HepG2 (cell line): ENCODE data around the gene ADARB2. TPM values are rescaled to one million over a fixed set of nuclear protein-coding genes. Genes with fewer than 3 reads are reported as not detected.

Experiments
- ATAC-seq: fragments of 200-7000 bp; cut with Tn5 transposase; 3 replicates; pipeline ENCODE4 v1.9.1; 2020; ENCODE audit warnings: mild to moderate bottlenecking, moderate library complexity
- BruUV-seq: library from RNA; stranded (reverse); fragments of 400-500 nt; replicated peaks from 2 replicates; lab custom pipeline; 2021; lab: Mats Ljungman, UMichigan
- CTCF ChIA-PET: fragments of 300-600 bp; formaldehyde crosslinking; extraction: SDS; loops from one replicate; lab custom pipeline; 2021; ENCODE audit warnings: low total read pairs, inconsistent platforms, low intra/inter-chr PET ratio; lab: Yijun Ruan, JAX
- POLR2A ChIA-PET: fragments of 350-600 bp; sonication (Branson Sonifier 250); formaldehyde crosslinking; loops from one replicate; lab custom pipeline; 2020; ENCODE audit warnings: antibody characterized with exemption, inconsistent platforms; lab: Yijun Ruan, JAX
- DNase-seq: peaks from one replicate; pipeline ENCODE4 v3.0.0-alpha.2; 2015; ENCODE audit warnings: low spot score
- FAIRE-seq: peaks from 3 replicates; lab custom pipeline; 2011; peaks lifted over from hg19 to GRCh38; lab: Jason Lieb, UNC
- H2AFZ ChIP-seq: one replicate; pipeline ENCODE4 v1.6.1; 2011; ENCODE audit warnings: low read length, inconsistent platforms
- H3K27ac ChIP-seq: fragments of 300-600 bp; 3 replicates; pipeline ENCODE4 v1.8.0; 2011; ENCODE audit warnings: mixed run types, mild to moderate bottlenecking, mixed read lengths, low read length, inconsistent platforms; ENCODE audit not compliant: insufficient read depth; ENCODE audit errors: extremely low read length
- H3K27me3 ChIP-seq, 2 experiments: fragments of 200-600 bp in 1 of 2; 2 replicates in 1 of 2; 3 replicates in 1 of 2; pipeline versions ENCODE4 v1.6.0 to v1.8.0; 2011; ENCODE audit warnings: low read length in 2 of 2, mild to moderate bottlenecking in 2 of 2, moderate library complexity in 2 of 2, inconsistent platforms in 1 of 2; ENCODE audit not compliant: insufficient read depth in 2 of 2, control insufficient read depth in 1 of 2
- H3K36me3 ChIP-seq, 2 experiments: fragments of 200-600 bp in 1 of 2; replicated peaks in 1 of 2; 2 replicates in 1 of 2; 3 replicates in 1 of 2; pipeline versions ENCODE4 v1.5.1 to v1.8.0; 2011; ENCODE audit warnings: low read length in 2 of 2, inconsistent platforms in 1 of 2; ENCODE audit not compliant: insufficient read depth in 2 of 2, control insufficient read depth in 1 of 2
- H3K4me1 ChIP-seq: 2 replicates; pipeline ENCODE4 v1.5.1; 2012; ENCODE audit warnings: low read length, inconsistent platforms; ENCODE audit not compliant: insufficient read depth
- H3K4me2 ChIP-seq: 2 replicates; pipeline ENCODE4 v1.6.0; 2011; ENCODE audit warnings: low read depth, low read length, inconsistent platforms
- H3K4me3 ChIP-seq, 3 experiments: fragments of 200-600 bp in 1 of 3; sonication (generic), shearing (Covaris generic) in 1 of 3; replicated peaks in 1 of 3; 2 replicates each; pipeline ENCODE4 v1.5.1; 2011 to 2016; ENCODE audit warnings: low read length in 3 of 3, inconsistent platforms in 2 of 3, low read depth in 2 of 3, mild to moderate bottlenecking in 2 of 3, control low read depth in 1 of 3, mixed read lengths in 1 of 3; ENCODE audit not compliant: insufficient read depth in 1 of 3
- H3K79me2 ChIP-seq: one replicate; pipeline ENCODE4 v1.6.1; 2011; ENCODE audit warnings: low read length, inconsistent platforms; ENCODE audit not compliant: insufficient read depth
- H3K9ac ChIP-seq: 2 replicates; pipeline ENCODE4 v1.6.0; 2011; ENCODE audit warnings: mild to moderate bottlenecking, low read depth, low read length, inconsistent platforms; ENCODE audit not compliant: insufficient read depth
- H3K9me3 ChIP-seq: 2 replicates; pipeline ENCODE4 v1.5.1; 2012; ENCODE audit warnings: mild to moderate bottlenecking, low read length
- H4K20me1 ChIP-seq: 2 replicates; pipeline ENCODE4 v1.6.0; 2011; ENCODE audit warnings: inconsistent platforms, mild to moderate bottlenecking, low read length, moderate library complexity; ENCODE audit not compliant: insufficient read depth
- DPF2 ChIP-seq: sonication (generic); formaldehyde crosslinking; IDR thresholded peaks from 2 replicates; pipeline ENCODE4 v1.4.0; 2020; ENCODE audit warnings: mild to moderate bottlenecking, low read depth, missing genetic modification reagents, borderline replicate concordance
- ETV5 ChIP-seq: IDR thresholded peaks from 2 replicates; pipeline ENCODE4 v1.6.1; 2018; ENCODE audit warnings: missing biosample characterization, missing genetic modification reagents, inconsistent platforms, borderline replicate concordance
- FOXM1 ChIP-seq: sonication (generic); formaldehyde crosslinking; IDR thresholded peaks from 2 replicates; pipeline ENCODE4 v1.5.0; 2020; ENCODE audit warnings: missing genetic modification reagents
- LBX2 ChIP-seq: sonication (generic); formaldehyde crosslinking; IDR thresholded peaks from 2 replicates; pipeline ENCODE4 v1.5.0; 2020; ENCODE audit warnings: missing genetic modification reagents, mild to moderate bottlenecking, borderline replicate concordance
- TGIF2 ChIP-seq: IDR thresholded peaks from 2 replicates; pipeline ENCODE4 v1.6.1; 2016; ENCODE audit warnings: control low read depth, missing compliant biosample characterization
- USF2 ChIP-seq, 2 experiments: sonication (generic) in 1 of 2; formaldehyde crosslinking in 1 of 2; IDR thresholded peaks; 2 replicates each; pipeline versions ENCODE4 v1.5.1 to v1.6.1; 2011 to 2020; ENCODE audit warnings: borderline replicate concordance in 1 of 2, low read depth in 1 of 2, low read length in 1 of 2, mild to moderate bottlenecking in 1 of 2, missing genetic modification reagents in 1 of 2, moderate library complexity in 1 of 2
- ZFP36L1 ChIP-seq: sonication (generic); formaldehyde crosslinking; IDR thresholded peaks from 2 replicates; pipeline ENCODE4 v1.8.0; 2022; ENCODE audit warnings: mild to moderate bottlenecking, missing genetic modification reagents, moderate library complexity
- ZNF354B ChIP-seq: sonication (generic); formaldehyde crosslinking; IDR thresholded peaks from 2 replicates; pipeline ENCODE4 v1.8.0; 2022; ENCODE audit warnings: mild to moderate bottlenecking, missing genetic modification reagents
- ZNF468 ChIP-seq: sonication (generic); formaldehyde crosslinking; IDR thresholded peaks from 2 replicates; pipeline ENCODE4 v1.8.0; 2022; ENCODE audit warnings: mild to moderate bottlenecking, moderate library complexity, missing genetic modification reagents
- WGBS: methylation state at CpG from one replicate; pipeline ENCODE4 v1.1.6; 2017; ENCODE audit warnings: low lambda C conversion rate; 5-methylcytosine and 5-hydroxymethylcytosine counted together
- in situ Hi-C: cut with HindIII; loops from 2 replicates; pipeline ENCODE4 v1.10.0; 2017; ENCODE audit warnings: low pct_unique_long_range_greater_than_20kb; ENCODE audit not compliant: extremely low pct_ligation_motif_present
- intact Hi-C: fragments of 100-400 bp; cut with micrococcal nuclease; formaldehyde crosslinking; loops from one replicate; pipeline ENCODE4 v1.10.0; 2022; ENCODE audit not compliant: unreplicated experiment
- polyA plus RNA-seq, 8 experiments: library from polyadenylated mRNA; depleted of rRNA in 3 of 8; stranded (reverse) in 7 of 8; unstranded in 1 of 8; fragments of >200 nt; fragmentation: Illumina TruSeq in 4 of 8; extraction: Trizol in 4 of 8; gene quantifications; 2 replicates each; pipeline versions ENCODE4 v1.2.1 to v1.2.3, GENCODE V29; 2011 to 2016; ENCODE audit warnings: low read depth in 4 of 8, missing spikeins in 1 of 8, mixed read lengths in 1 of 8; ENCODE audit not compliant: insufficient read depth in 1 of 8
- total RNA-seq, 5 experiments: library from RNA; depleted of rRNA; stranded (reverse); fragments of >200 nt; fragmentation: Illumina TruSeq; extraction: Trizol; gene quantifications; 2 replicates each; pipeline ENCODE4 v1.2.3, GENCODE V29; 2016; ENCODE audit warnings: low read depth in 1 of 5

ADARB2 gene
- total and polyA plus RNA-seq, 2 of the 13 experiments (the other 11 are each of a cell fraction or from before 2014, with no cell fraction given) = not detected

- no peak overlapping the region for H3K4me2 ChIP-seq
- WGBS = 22% methylated on average over 7 of the region's 7 CpGs
- ATAC-seq (no peak), DNase-seq (no peak), FAIRE-seq (no peak)
- in situ Hi-C loops (no loop called here), intact Hi-C loops (no loop called here)
- no peak for TF ChIP-seq ETV5 (CRISPR knock-in tag)
- no peak for TF ChIP-seq USF2 (IDR thresholded peaks at IDR 0.05; ENCODE audit: low read depth, low read length)
- TF ChIP-seq USF2 (CRISPR knock-in tag; IDR thresholded peaks at IDR 0.05; ENCODE audit: borderline replicate concordance) = no peak
- TF ChIP-seq TGIF2 (CRISPR knock-in tag) = no peak
- TF ChIP-seq FOXM1 (CRISPR knock-in tag) = no peak
- TF ChIP-seq DPF2 (CRISPR knock-in tag) = no peak
- no peak for TF ChIP-seq ZNF468 (CRISPR knock-in tag)
- no peak for TF ChIP-seq ZFP36L1 (CRISPR knock-in tag)
- no peak for TF ChIP-seq LBX2 (CRISPR knock-in tag)
- no peak for TF ChIP-seq ZNF354B (CRISPR knock-in tag)
- no peaks in the 10 kb centered on the region for H4K20me1 ChIP-seq
- H3K4me3 ChIP-seq = no peak overlapping the region
- POLR2A ChIA-PET = no interaction called here
- no peaks in the 10 kb centered on the region for H3K9me3 ChIP-seq
- no TSS peak for BruUV-seq
- H3K27ac ChIP-seq = no peak overlapping the region
- H2AFZ ChIP-seq = no peak overlapping the region
- CTCF ChIA-PET = no interaction called here
- no peaks in the 10 kb centered on the region for H3K4me1 ChIP-seq
- no peaks in the 10 kb centered on the region for H3K36me3 ChIP-seq
- H3K79me2 ChIP-seq = no peaks in the 10 kb centered on the region
- H3K27me3 ChIP-seq = peaks cover 2 to 38% of the 10 kb centered on the region in 2 experiments
- no peak overlapping the region for H3K9ac ChIP-seq
Measured at GRCh38 chr10:1579141-1579491, 158.2 kb downstream of the ADARB2 start.
